ENCODE data around the gene MAML3. TPM values are rescaled to one million over a fixed set of nuclear protein-coding genes. Genes with fewer than 3 reads are reported as not detected.

The MAML3 gene
- total and polyA plus RNA-seq, 2 of the 13 experiments (the other 11 are each of a cell fraction or from before 2014, with no cell fraction given), result 0.05 to 0.13 TPM

DNA sequence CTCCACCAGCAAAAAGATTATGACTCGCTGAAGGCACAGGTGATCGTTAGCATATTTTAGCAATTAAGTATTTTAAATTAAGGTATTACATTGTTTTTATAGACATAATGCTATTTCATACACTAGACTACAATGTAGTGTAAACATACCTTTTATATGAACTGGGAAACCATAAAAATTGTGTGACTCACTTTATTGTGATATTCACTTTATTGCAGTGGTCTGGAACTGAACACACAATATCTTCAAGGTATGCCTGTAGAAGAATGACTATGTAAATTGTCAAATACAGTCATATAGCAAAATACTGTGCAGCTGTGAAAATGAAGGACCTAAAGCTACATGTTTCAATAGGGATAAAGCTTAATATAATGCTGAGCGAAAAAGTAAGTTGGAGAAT lies 26.6 kb upstream of the MAML3 start (continued):
- no peak for TF ChIP-seq AGO2 (optimal IDR thresholded peaks at IDR 0.05; ENCODE audit: low read depth, low read length)
- no peak for TF ChIP-seq ZBTB3 (CRISPR knock-in tag; IDR thresholded peaks at IDR 0.05; ENCODE audit: borderline replicate concordance, low read depth)

GRCh38 chr4:140176735-140177134 lies 22.8 kb upstream of the MAML3 start:
- no peak overlapping the region for H3K4me2 ChIP-seq (ENCODE audit: low read depth, low read length)
- ChIA-PET CTCF (ENCODE audit: low intra/inter-chr PET ratio, low total read pairs) (no interaction called here), POLR2A (no interaction called here)
- no peaks in the 10 kb centered on the region for H3K27me3 ChIP-seq (ENCODE audit: control insufficient read depth in 1 of 2, insufficient read depth in 2 of 2, low read length in 2 of 2)
- no peak for DNase-seq (ENCODE audit: low spot score)
- H3K9ac ChIP-seq (ENCODE audit: insufficient read depth, low read depth, low read length), result no peak overlapping the region
- H3K9me3 ChIP-seq (ENCODE audit: low read length), result no peaks in the 10 kb centered on the region
- no peaks in the 10 kb centered on the region for H4K20me1 ChIP-seq (ENCODE audit: insufficient read depth, low read length)
- H3K4me3 ChIP-seq (replicated peaks in 1 of 3; ENCODE audit: insufficient read depth in 1 of 3, low read depth in 2 of 3, low read length in 3 of 3), result no peak overlapping the region
- WGBS (ENCODE audit: low lambda C conversion rate), result 52% methylated on average over 3 of the region's 3 CpGs
- no peaks in the 10 kb centered on the region for H3K36me3 ChIP-seq (replicated peaks in 1 of 2; ENCODE audit: control insufficient read depth in 1 of 2, insufficient read depth in 2 of 2, low read length in 2 of 2)
- no peak for ATAC-seq
- in situ Hi-C loops (cut with HindIII; ENCODE audit: extremely low pct_ligation_motif_present, low pct_unique_long_range_greater_than_20kb) (no loop called here), intact Hi-C loops (cut with micrococcal nuclease; ENCODE audit: unreplicated experiment) (no loop called here)
- H2AFZ ChIP-seq (ENCODE audit: low read length), result no peak overlapping the region
- no TSS peak for BruUV-seq (replicated peaks)
- no peaks in the 10 kb centered on the region for H3K4me1 ChIP-seq (ENCODE audit: insufficient read depth, low read length)
- FAIRE-seq, result no peak
- TF ChIP-seq NR3C1 (CRISPR knock-in tag; IDR thresholded peaks at IDR 0.05) (no peak), NFE2L1 (CRISPR knock-in tag; IDR thresholded peaks at IDR 0.05; ENCODE audit: borderline replicate concordance) (no peak), ZEB1 (IDR thresholded peaks at IDR 0.05; ENCODE audit: insufficient replicate concordance, low read depth) (no peak), ZMYM4 (CRISPR knock-in tag; IDR thresholded peaks at IDR 0.05) (no peak), TBX3 (IDR thresholded peaks at IDR 0.05; ENCODE audit: borderline replicate concordance) (no peak), SP1 (IDR thresholded peaks at IDR 0.05) (no peak), SP1 (CRISPR knock-in tag; IDR thresholded peaks at IDR 0.05) (no peak), HDAC1 (CRISPR knock-in tag; IDR thresholded peaks at IDR 0.05) (no peak), CERS6 (CRISPR knock-in tag; IDR thresholded peaks at IDR 0.05) (no peak), NFKBIZ (CRISPR knock-in tag; IDR thresholded peaks at IDR 0.05) (no peak), PAWR (CRISPR knock-in tag; IDR thresholded peaks at IDR 0.05; ENCODE audit: borderline replicate concordance) (no peak)
- TF ChIP-seq, protein P1, sequence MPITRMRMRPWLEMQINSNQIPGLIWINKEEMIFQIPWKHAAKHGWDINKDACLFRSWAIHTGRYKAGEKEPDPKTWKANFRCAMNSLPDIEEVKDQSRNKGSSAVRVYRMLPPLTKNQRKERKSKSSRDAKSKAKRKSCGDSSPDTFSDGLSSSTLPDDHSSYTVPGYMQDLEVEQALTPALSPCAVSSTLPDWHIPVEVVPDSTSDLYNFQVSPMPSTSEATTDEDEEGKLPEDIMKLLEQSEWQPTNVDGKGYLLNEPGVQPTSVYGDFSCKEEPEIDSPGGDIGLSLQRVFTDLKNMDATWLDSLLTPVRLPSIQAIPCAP (CRISPR knock-in tag; IDR thresholded peaks at IDR 0.05; ENCODE audit: low read depth), result no peak
- no peaks in the 10 kb centered on the region for H3K79me2 ChIP-seq (ENCODE audit: insufficient read depth, low read length)
- H3K27ac ChIP-seq (ENCODE audit: extremely low read length, insufficient read depth, low read length), result no peak overlapping the region

Data from HepG2 (cell line).